Measurements from ENCODE around the gene ENTPD5. TPM values are rescaled to one million over a fixed set of nuclear protein-coding genes. Genes with fewer than 3 reads are reported as not detected.

Gene ENTPD5
- total RNA-seq, 1 experiment from 2014 or later, result 10.6 TPM

DNA sequence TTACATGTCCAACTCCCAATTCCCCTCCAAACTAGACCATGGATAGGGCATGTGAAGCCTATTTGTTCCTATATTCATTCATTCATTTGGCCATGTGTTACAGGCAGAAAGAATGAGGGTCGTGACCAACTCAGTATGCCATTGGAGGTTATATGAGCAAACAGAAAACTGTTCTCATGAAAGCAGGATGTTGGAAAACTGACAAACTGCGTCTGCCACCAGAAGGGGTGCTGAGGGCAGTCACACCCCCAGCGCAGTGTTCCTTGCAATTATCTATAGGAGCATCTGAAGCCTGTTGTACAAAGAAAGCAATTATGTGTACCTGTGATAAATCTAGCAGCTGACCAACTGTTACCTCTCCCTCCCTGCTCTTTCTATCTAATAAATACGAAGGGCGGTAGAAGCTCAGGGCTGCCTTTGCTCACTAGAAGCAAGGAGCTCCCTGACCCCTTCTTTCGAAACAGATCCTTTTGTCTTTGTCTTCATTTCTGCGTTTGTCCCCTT is 21.1 kb downstream of the ENTPD5 start:
- H3K4me1 Mint-ChIP-seq, result no peaks in the 10 kb centered on the region
- H3K27me3 Mint-ChIP-seq (ENCODE audit: low read depth), result no peaks in the 10 kb centered on the region
- POLR2A ChIA-PET, result no interaction called here
- no peaks in the 10 kb centered on the region for H3K36me3 Mint-ChIP-seq
- no peak overlapping the region for H3K27ac Mint-ChIP-seq
- no peak for ATAC-seq
- no peaks in the 10 kb centered on the region for H3K9me3 Mint-ChIP-seq
- no peak for DNase-seq (ENCODE audit: low spot score)
- TF ChIP-seq GTF2I (CRISPR knock-in tag; conservative IDR thresholded peaks at IDR 0.05) (no peak), ATF1 (CRISPR knock-in tag; IDR thresholded peaks at IDR 0.05) (no peak), KAT7 (CRISPR knock-in tag; IDR thresholded peaks at IDR 0.05; ENCODE audit: borderline replicate concordance) (no peak), ESRRA (CRISPR knock-in tag; IDR thresholded peaks at IDR 0.05; ENCODE audit: borderline replicate concordance) (no peak), OVOL2 (CRISPR knock-in tag; IDR thresholded peaks at IDR 0.05; ENCODE audit: borderline replicate concordance) (no peak), ZMAT4 (CRISPR knock-in tag; IDR thresholded peaks at IDR 0.05) (no peak), ZSCAN18 (CRISPR knock-in tag; IDR thresholded peaks at IDR 0.05) (no peak), TEAD4 (CRISPR knock-in tag; IDR thresholded peaks at IDR 0.05) (no peak), RORB (CRISPR knock-in tag; IDR thresholded peaks at IDR 0.05) (no peak), JAZF1 (CRISPR knock-in tag; IDR thresholded peaks at IDR 0.05) (no peak)
- TF ChIP-seq, protein P1, sequence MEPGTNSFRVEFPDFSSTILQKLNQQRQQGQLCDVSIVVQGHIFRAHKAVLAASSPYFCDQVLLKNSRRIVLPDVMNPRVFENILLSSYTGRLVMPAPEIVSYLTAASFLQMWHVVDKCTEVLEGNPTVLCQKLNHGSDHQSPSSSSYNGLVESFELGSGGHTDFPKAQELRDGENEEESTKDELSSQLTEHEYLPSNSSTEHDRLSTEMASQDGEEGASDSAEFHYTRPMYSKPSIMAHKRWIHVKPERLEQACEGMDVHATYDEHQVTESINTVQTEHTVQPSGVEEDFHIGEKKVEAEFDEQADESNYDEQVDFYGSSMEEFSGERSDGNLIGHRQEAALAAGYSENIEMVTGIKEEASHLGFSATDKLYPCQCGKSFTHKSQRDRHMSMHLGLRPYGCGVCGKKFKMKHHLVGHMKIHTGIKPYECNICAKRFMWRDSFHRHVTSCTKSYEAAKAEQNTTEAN (CRISPR knock-in tag; IDR thresholded peaks at IDR 0.05), result no peak
- TF ChIP-seq, protein P2, sequence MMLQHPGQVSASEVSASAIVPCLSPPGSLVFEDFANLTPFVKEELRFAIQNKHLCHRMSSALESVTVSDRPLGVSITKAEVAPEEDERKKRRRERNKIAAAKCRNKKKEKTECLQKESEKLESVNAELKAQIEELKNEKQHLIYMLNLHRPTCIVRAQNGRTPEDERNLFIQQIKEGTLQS (CRISPR knock-in tag; conservative IDR thresholded peaks at IDR 0.05), result no peak
- no peak overlapping the region for H3K4me3 Mint-ChIP-seq
- CTCF ChIA-PET, result no interaction called here

GRCh38 chr14:73997108-73997943 is 21.8 kb downstream of the ENTPD5 start:
- CTCF ChIA-PET, result no interaction called here
- H3K4me1 Mint-ChIP-seq, result no peaks in the 10 kb centered on the region
- H3K27ac Mint-ChIP-seq, result no peak overlapping the region

GRCh38 chr14:73996731-73997107 is 22.4 kb downstream of the ENTPD5 start:
- no peak for DNase-seq (ENCODE audit: low spot score)
- ATAC-seq, result no peak
- TF ChIP-seq GABPB1 (CRISPR knock-in tag; IDR thresholded peaks at IDR 0.05) (no peak), NFYB (CRISPR knock-in tag; conservative IDR thresholded peaks at IDR 0.05; ENCODE audit: low read depth) (no peak), ELF4 (CRISPR knock-in tag; IDR thresholded peaks at IDR 0.05; ENCODE audit: low read depth) (no peak), CBFB (CRISPR knock-in tag; IDR thresholded peaks at IDR 0.05; ENCODE audit: low read depth) (no peak), ERG (CRISPR knock-in tag; IDR thresholded peaks at IDR 0.05) (no peak), AR (CRISPR knock-in tag; IDR thresholded peaks at IDR 0.05) (no peak)
- TF ChIP-seq, protein P3, sequence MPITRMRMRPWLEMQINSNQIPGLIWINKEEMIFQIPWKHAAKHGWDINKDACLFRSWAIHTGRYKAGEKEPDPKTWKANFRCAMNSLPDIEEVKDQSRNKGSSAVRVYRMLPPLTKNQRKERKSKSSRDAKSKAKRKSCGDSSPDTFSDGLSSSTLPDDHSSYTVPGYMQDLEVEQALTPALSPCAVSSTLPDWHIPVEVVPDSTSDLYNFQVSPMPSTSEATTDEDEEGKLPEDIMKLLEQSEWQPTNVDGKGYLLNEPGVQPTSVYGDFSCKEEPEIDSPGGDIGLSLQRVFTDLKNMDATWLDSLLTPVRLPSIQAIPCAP (CRISPR knock-in tag; IDR thresholded peaks at IDR 0.05), result no peak
- TF ChIP-seq, protein P4, sequence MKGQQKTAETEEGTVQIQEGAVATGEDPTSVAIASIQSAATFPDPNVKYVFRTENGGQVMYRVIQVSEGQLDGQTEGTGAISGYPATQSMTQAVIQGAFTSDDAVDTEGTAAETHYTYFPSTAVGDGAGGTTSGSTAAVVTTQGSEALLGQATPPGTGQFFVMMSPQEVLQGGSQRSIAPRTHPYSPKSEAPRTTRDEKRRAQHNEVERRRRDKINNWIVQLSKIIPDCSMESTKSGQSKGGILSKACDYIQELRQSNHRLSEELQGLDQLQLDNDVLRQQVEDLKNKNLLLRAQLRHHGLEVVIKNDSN (CRISPR knock-in tag; IDR thresholded peaks at IDR 0.05), result no peak
- POLR2A ChIA-PET, result no interaction called here
- CTCF ChIA-PET, result no interaction called here
- Mint-ChIP-seq H3K9me3 (no peaks in the 10 kb centered on the region), H3K4me3 (no peak overlapping the region), H3K27me3 (ENCODE audit: low read depth) (no peaks in the 10 kb centered on the region), H3K36me3 (no peaks in the 10 kb centered on the region), H3K27ac (no peak overlapping the region; the same call in 1 of the 2 replicates), H3K4me1 (no peaks in the 10 kb centered on the region)

More at GRCh38 chr14:73997108-73997943, 21.8 kb downstream of the ENTPD5 start:
- no peaks in the 10 kb centered on the region for H3K9me3 Mint-ChIP-seq
- no peaks in the 10 kb centered on the region for H3K36me3 Mint-ChIP-seq
- no peak for TF ChIP-seq ZNF121 (CRISPR knock-in tag; IDR thresholded peaks at IDR 0.05)
- TF ChIP-seq ATF1 (CRISPR knock-in tag; IDR thresholded peaks at IDR 0.05), result no peak
- no peak for TF ChIP-seq ZNF219 (CRISPR knock-in tag; IDR thresholded peaks at IDR 0.05; ENCODE audit: borderline replicate concordance)
- TF ChIP-seq ZNF263 (CRISPR knock-in tag; IDR thresholded peaks at IDR 0.05; ENCODE audit: low read depth), result no peak
- no peak for TF ChIP-seq ZNF423 (CRISPR knock-in tag; IDR thresholded peaks at IDR 0.05)
- ATAC-seq (no peak), DNase-seq (ENCODE audit: low spot score) (no peak)
- H3K4me3 Mint-ChIP-seq, result no peak overlapping the region
- no peaks in the 10 kb centered on the region for H3K27me3 Mint-ChIP-seq (ENCODE audit: low read depth)
- POLR2A ChIA-PET, result no interaction called here

Data from WTC11 (cell line).